GM18868 (cell line): ENCODE measurements around the gene F2RL2.
"Not testable (repeated sequence)": the region's sequence is repeated elsewhere in the genome, so short reads cannot be mapped to it uniquely, and the experiment has no call there.

ENCODE experiments used
- ATAC-seq: cut with Tn5 transposase; IDR thresholded peaks from one replicate; pipeline ENCODE4 v1.9.1; 2021; ENCODE audit warnings: mild to moderate bottlenecking, moderate library complexity; ENCODE audit not compliant: unreplicated experiment

The F2RL2 gene

GRCh38 chr5:76625087-76625815 is 2.0 kb upstream of the F2RL2 start:
- ATAC-seq = no peak

- ATAC-seq = no peak
Measured at GRCh38 chr5:76622076-76622475, 1.1 kb downstream of the F2RL2 start.

GRCh38 chr5:76620166-76620565 is 3.0 kb downstream of the F2RL2 start:
- ATAC-seq = no peak

- no peak for ATAC-seq
Measured at GRCh38 chr5:76617675-76618074, 5.5 kb downstream of the F2RL2 start.

GRCh38 chr5:76617229-76617628 is 6.0 kb downstream of the F2RL2 start:
- ATAC-seq = no peak

- ATAC-seq = no peak
Measured at GRCh38 chr5:76616206-76616605, 7.0 kb downstream of the F2RL2 start.

GRCh38 chr5:76615759-76616158 is 7.4 kb downstream of the F2RL2 start:
- no peak for ATAC-seq

- no peak for ATAC-seq
Measured at GRCh38 chr5:76612942-76613341, 10.3 kb downstream of the F2RL2 start.

GRCh38 chr5:76610196-76610595 is 13.0 kb downstream of the F2RL2 start:
- ATAC-seq = no peak

- no peak for ATAC-seq
Measured at GRCh38 chr5:76608833-76609232, 14.4 kb downstream of the F2RL2 start.

- no peak for ATAC-seq
Measured at GRCh38 chr5:76607353-76607871, 15.8 kb downstream of the F2RL2 start.

GRCh38 chr5:76606701-76607100 is 16.5 kb downstream of the F2RL2 start:
- ATAC-seq = no peak

- no peak for ATAC-seq
Measured at GRCh38 chr5:76604838-76605237, 18.4 kb downstream of the F2RL2 start.

GRCh38 chr5:76603991-76604390 is 19.2 kb downstream of the F2RL2 start:
- not testable (repeated sequence) for ATAC-seq

GRCh38 chr5:76602094-76602726 is 21.0 kb downstream of the F2RL2 start:
- ATAC-seq = no peak

GRCh38 chr5:76601470-76601869 is 21.7 kb downstream of the F2RL2 start:
- no peak for ATAC-seq

GRCh38 chr5:76600716-76601115 is 22.5 kb downstream of the F2RL2 start:
- ATAC-seq = no peak

GRCh38 chr5:76598531-76598930 is 24.7 kb downstream of the F2RL2 start:
- ATAC-seq = no peak

GRCh38 chr5:76595755-76596481 is 27.3 kb downstream of the F2RL2 start:
- no peak for ATAC-seq

- no peak for ATAC-seq
Measured at GRCh38 chr5:76594107-76594506, 29.1 kb downstream of the F2RL2 start.

GRCh38 chr5:76592692-76593091 is 30.5 kb downstream of the F2RL2 start:
- ATAC-seq = no peak

GRCh38 chr5:76591366-76591765 is 31.8 kb downstream of the F2RL2 start:
- no peak for ATAC-seq
